ENCODE measurements around the gene B4GALT4.
A peak's percentile ranks its signal among the peaks of the same experiment; 100 is the strongest.
"Not testable (repeated sequence)": the region's sequence is repeated elsewhere in the genome, so short reads cannot be mapped to it uniquely, and the experiment has no call there.

B4GALT4 gene

GRCh38 chr3:119240591-119241434, at the start of gene B4GALT4:
TSS of gene B4GALT4 (minus strand) at chr3:119240878. CDS start at chr3:119230099, 10,779 bp downstream.
- peak; percentile 95 for DNase-seq

- DNase-seq: no peak
These were observed 48.7 kb upstream of the B4GALT4 start for GRCh38 chr3:119289404-119289770.

GRCh38 chr3:119288669-119289403, 48.2 kb upstream of the B4GALT4 start:
- DNase-seq: no peak

- no peak for DNase-seq
These were observed 39.0 kb upstream of the B4GALT4 start for GRCh38 chr3:119279584-119280243.

- no peak for DNase-seq
These were observed 38.5 kb upstream of the B4GALT4 start for GRCh38 chr3:119279101-119279554.

GRCh38 chr3:119276680-119277079, 36.0 kb upstream of the B4GALT4 start:
- no peak for DNase-seq

GRCh38 chr3:119270212-119270611, 29.5 kb upstream of the B4GALT4 start:
- DNase-seq: not testable (repeated sequence)

GRCh38 chr3:119261055-119261454, 20.4 kb upstream of the B4GALT4 start:
- no peak for DNase-seq

- DNase-seq: no peak
These were observed 19.1 kb upstream of the B4GALT4 start for GRCh38 chr3:119259821-119260220.

- no peak for DNase-seq
These were observed 18.2 kb upstream of the B4GALT4 start for GRCh38 chr3:119258915-119259314.

GRCh38 chr3:119257654-119258410, 17.2 kb upstream of the B4GALT4 start:
- peak; percentile 50 for DNase-seq

- no peak for DNase-seq
These were observed 16.4 kb upstream of the B4GALT4 start for GRCh38 chr3:119257111-119257510.

GRCh38 chr3:119255214-119255613, 14.5 kb upstream of the B4GALT4 start:
- DNase-seq: no peak

- peak; percentile 11 for DNase-seq
These were observed 5.1 kb upstream of the B4GALT4 start for GRCh38 chr3:119245778-119246177.

GRCh38 chr3:119243712-119244111, 3.0 kb upstream of the B4GALT4 start:
- DNase-seq: no peak

- DNase-seq: not testable (repeated sequence)
These were observed 2.4 kb upstream of the B4GALT4 start for GRCh38 chr3:119243058-119243529.

- not testable (repeated sequence) for DNase-seq
These were observed 1.8 kb upstream of the B4GALT4 start for GRCh38 chr3:119242387-119243057.

GRCh38 chr3:119240101-119240590, 532 bp downstream of the B4GALT4 start:
- DNase-seq: peak; percentile 56

- DNase-seq: no peak
These were observed 1.4 kb downstream of the B4GALT4 start for GRCh38 chr3:119239206-119239820.

- no peak for DNase-seq
These were observed 2.3 kb downstream of the B4GALT4 start for GRCh38 chr3:119238363-119238762.

- no peak for DNase-seq
These were observed 3.4 kb downstream of the B4GALT4 start for GRCh38 chr3:119237299-119237698.
